K562 (cell line): Measurements from ENCODE around the gene WWOX. TPM values are rescaled to one million over a fixed set of nuclear protein-coding genes. Genes with fewer than 3 reads are reported as not detected.

Experiments
- ATAC-seq: fragments of 200-7000 bp; cut with Tn5 transposase; 3 replicates; pipeline ENCODE4 v1.9.1; 2020; ENCODE audit warnings: moderate library complexity
- BruUV-seq: library from RNA; stranded (reverse); fragments of 400-500 nt; replicated peaks from 2 replicates; lab custom pipeline; 2021; lab: Mats Ljungman, UMichigan
- CTCF ChIA-PET: fragments of 300-600 bp; formaldehyde crosslinking; extraction: SDS; loops from one replicate; lab custom pipeline; 2021; ENCODE audit warnings: low intra/inter-chr PET ratio; lab: Yijun Ruan, JAX
- POLR2A ChIA-PET: fragments of 300-600, 350-650 bp; sonication (Branson Sonifier 250); formaldehyde crosslinking; extraction: SDS; loops from one replicate; lab custom pipeline; 2021; ENCODE audit warnings: antibody characterized with exemption, inconsistent platforms; lab: Yijun Ruan, JAX
- DNase-seq, 4 experiments: peaks; one replicate each; pipeline versions ENCODE4 v3.0.0 to v3.0.0-alpha.2; 2011 to 2018; ENCODE audit warnings: low spot score in 3 of 4, mixed read lengths in 3 of 4; ENCODE audit errors: extremely low read depth in 1 of 4
- FAIRE-seq: peaks from 2 replicates; lab custom pipeline; 2011; peaks lifted over from hg19 to GRCh38; lab: Jason Lieb, UNC
- H2AFZ ChIP-seq: 2 replicates; pipeline ENCODE4 v1.6.0; 2011; ENCODE audit warnings: low read depth, low read length, control low read depth, inconsistent platforms
- H3K27ac ChIP-seq: fragments of 200-600 bp; 3 replicates; pipeline ENCODE4 v1.8.0; 2011; ENCODE audit warnings: low read depth, mild to moderate bottlenecking, control low read depth, inconsistent platforms, low read length, moderate library complexity, mixed read lengths; ENCODE audit errors: extremely low read depth
- H3K27me3 ChIP-seq, 2 experiments: fragments of 300-600 bp in 1 of 2; 2 replicates in 1 of 2; 3 replicates in 1 of 2; pipeline versions ENCODE4 v1.6.0 to v1.8.0; 2011; ENCODE audit warnings: inconsistent platforms in 2 of 2, low read length in 2 of 2, mild to moderate bottlenecking in 1 of 2, mixed read lengths in 1 of 2, moderate library complexity in 1 of 2; ENCODE audit not compliant: control insufficient read depth in 2 of 2, insufficient read depth in 2 of 2
- H3K36me3 ChIP-seq: fragments of 300-600 bp; 3 replicates; pipeline ENCODE4 v1.8.0; 2011; ENCODE audit warnings: mild to moderate bottlenecking, low read length, inconsistent platforms; ENCODE audit not compliant: control insufficient read depth, insufficient read depth
- H3K4me1 ChIP-seq, 2 experiments: fragments of 200-600 bp in 1 of 2; replicated peaks in 1 of 2; 2 replicates in 1 of 2; 3 replicates in 1 of 2; pipeline versions ENCODE4 v1.5.1 to v1.8.0; 2011; ENCODE audit warnings: inconsistent platforms in 2 of 2, low read length in 2 of 2, mild to moderate bottlenecking in 1 of 2, mixed read lengths in 1 of 2, moderate library complexity in 1 of 2; ENCODE audit not compliant: control insufficient read depth in 2 of 2, insufficient read depth in 2 of 2
- H3K4me2 ChIP-seq: 2 replicates; pipeline ENCODE4 v1.6.1; 2011; ENCODE audit warnings: low read length, control low read depth, inconsistent platforms, mixed read lengths; ENCODE audit not compliant: insufficient read depth
- H3K4me3 ChIP-seq: fragments of 200-600 bp; sonication (generic), shearing (Covaris generic); 2 replicates; pipeline ENCODE4 v1.5.1; 2016; ENCODE audit warnings: control low read depth, inconsistent platforms
- H3K79me2 ChIP-seq: fragments of 200-600 bp; 3 replicates; pipeline ENCODE4 v1.8.0; 2011; ENCODE audit warnings: low read length, inconsistent platforms; ENCODE audit not compliant: control insufficient read depth, insufficient read depth
- H3K9ac ChIP-seq, 2 experiments: 2 replicates each; pipeline versions ENCODE4 v1.6.0 to v1.6.1; 2011; ENCODE audit warnings: low read depth in 2 of 2, low read length in 2 of 2, control low read depth in 1 of 2, inconsistent platforms in 1 of 2, mild to moderate bottlenecking in 1 of 2, mixed read lengths in 1 of 2; ENCODE audit not compliant: insufficient read depth in 1 of 2
- H3K9me1 ChIP-seq: one replicate; pipeline ENCODE4 v1.6.0; 2011; ENCODE audit warnings: inconsistent platforms, mild to moderate bottlenecking, low read length, moderate library complexity; ENCODE audit not compliant: control insufficient read depth, insufficient read depth
- H3K9me3 ChIP-seq: replicated peaks from 2 replicates; pipeline ENCODE4 v1.5.1; 2011; ENCODE audit warnings: low read depth, low read length, inconsistent platforms; ENCODE audit not compliant: control insufficient read depth, insufficient read depth
- H4K20me1 ChIP-seq: replicated peaks from 2 replicates; pipeline ENCODE4 v1.6.1; 2011; ENCODE audit warnings: low read length, inconsistent platforms, mixed read lengths; ENCODE audit not compliant: control insufficient read depth, insufficient read depth
- GATA2 ChIP-seq: sonication (generic); formaldehyde crosslinking; IDR thresholded peaks from 2 replicates; pipeline ENCODE4 v1.4.0; 2020; ENCODE audit warnings: mild to moderate bottlenecking, missing genetic modification reagents
- MCM3 ChIP-seq: fragments of 450-650 bp; IDR thresholded peaks from 2 replicates; pipeline ENCODE4 v1.6.1; 2016
- ZFPM2 ChIP-seq: fragments of 250-450 bp; sonication (Bioruptor Pico); IDR thresholded peaks from 2 replicates; pipeline ENCODE4 v1.5.1; 2022; ENCODE audit warnings: mild to moderate bottlenecking
- ZNF609 ChIP-seq: sonication (generic); formaldehyde crosslinking; IDR thresholded peaks from 2 replicates; pipeline ENCODE4 v1.8.1; 2023; ENCODE audit warnings: missing genetic modification reagents, mild to moderate bottlenecking, borderline replicate concordance
- ZNF830 ChIP-seq: fragments of 250-450 bp; sonication (Bioruptor Pico); IDR thresholded peaks from 2 replicates; pipeline ENCODE4 v1.5.0; 2021; ENCODE audit warnings: mild to moderate bottlenecking
- WGBS: fragments of 100-300 bp; shearing (Covaris generic); methylation state at CpG from one replicate; pipeline ENCODE4 v1.1.6; 2016; ENCODE audit warnings: low coverage, mixed read lengths; ENCODE audit not compliant: insufficient coverage; ENCODE audit errors: missing lambda C conversion rate; 5-methylcytosine and 5-hydroxymethylcytosine counted together
- in situ Hi-C: fragments of 300-500 bp; cut with MboI; formaldehyde crosslinking; loops from 4 replicates; pipeline ENCODE4 v1.15.0; 2018; ENCODE audit warnings: inconsistent platforms, mixed read lengths
- intact Hi-C: fragments of 100-400 bp; cut with micrococcal nuclease; formaldehyde crosslinking; loops from 2 replicates; pipeline ENCODE4 v1.14.2; 2022
- polyA plus RNA-seq, 8 experiments: library from polyadenylated mRNA; depleted of rRNA in 4 of 8; stranded (reverse) in 5 of 8; unstranded in 3 of 8; fragments of >200 nt; fragmentation: Nextera tagmentation in 2 of 8; fragmentation: Illumina TruSeq in 1 of 8; extraction: Ambion mirVana in 2 of 8; extraction: Trizol in 1 of 8; gene quantifications; 2 replicates each; pipeline versions ENCODE4 v1.2.1 to v1.2.3, GENCODE V29; 2011 to 2014; ENCODE audit warnings: inconsistent platforms in 1 of 8, missing spikeins in 1 of 8
- total RNA-seq, 7 experiments: library from RNA; depleted of rRNA in 6 of 7; stranded (reverse); fragments of >200 nt in 6 of 7; fragmentation: Illumina TruSeq in 2 of 7; extraction: Trizol in 2 of 7; gene quantifications; 2 replicates each; pipeline versions ENCODE4 v1.2.1 to v1.2.3, GENCODE V29; 2011 to 2021; ENCODE audit warnings: low replicate concordance in 1 of 7
- TF ChIP-seq, protein P1 (sequence below): sonication (generic); formaldehyde crosslinking; IDR thresholded peaks from 2 replicates; pipeline ENCODE4 v1.8.0; 2022; ENCODE audit warnings: missing genetic modification reagents, mild to moderate bottlenecking, moderate library complexity, borderline replicate concordance
- TF ChIP-seq, protein P2 (sequence below), 2 experiments: fragments of 250-450 bp in 1 of 2; fragments of 450-650 bp in 1 of 2; sonication (Bioruptor Pico) in 1 of 2; IDR thresholded peaks; 2 replicates each; pipeline versions ENCODE4 v1.6.1 to v1.8.0; 2016 to 2021; ENCODE audit warnings: mild to moderate bottlenecking in 2 of 2, moderate library complexity in 2 of 2, missing compliant biosample characterization in 1 of 2, missing genetic modification characterization in 1 of 2
- TF ChIP-seq, protein P3 (sequence below): sonication (generic); formaldehyde crosslinking; IDR thresholded peaks from 2 replicates; pipeline ENCODE4 v1.8.0; 2022; ENCODE audit warnings: missing genetic modification reagents, mild to moderate bottlenecking, borderline replicate concordance
- TF ChIP-seq, protein P4 (sequence below): sonication (generic); formaldehyde crosslinking; IDR thresholded peaks from 2 replicates; pipeline ENCODE4 v1.8.1; 2023; ENCODE audit warnings: mild to moderate bottlenecking, missing genetic modification reagents, moderate library complexity
- TF ChIP-seq, protein P5 (sequence below): fragments of 450-650 bp; formaldehyde crosslinking; IDR thresholded peaks from 2 replicates; pipeline ENCODE4 v1.4.0; 2022; ENCODE audit warnings: missing genetic modification characterization

Gene WWOX
- total and polyA plus RNA-seq, 9 of the 15 experiments (the other 6 are each of a cell fraction or from before 2014, with no cell fraction given): 1.6 to 22.7 (median 8.1) TPM

DNA sequence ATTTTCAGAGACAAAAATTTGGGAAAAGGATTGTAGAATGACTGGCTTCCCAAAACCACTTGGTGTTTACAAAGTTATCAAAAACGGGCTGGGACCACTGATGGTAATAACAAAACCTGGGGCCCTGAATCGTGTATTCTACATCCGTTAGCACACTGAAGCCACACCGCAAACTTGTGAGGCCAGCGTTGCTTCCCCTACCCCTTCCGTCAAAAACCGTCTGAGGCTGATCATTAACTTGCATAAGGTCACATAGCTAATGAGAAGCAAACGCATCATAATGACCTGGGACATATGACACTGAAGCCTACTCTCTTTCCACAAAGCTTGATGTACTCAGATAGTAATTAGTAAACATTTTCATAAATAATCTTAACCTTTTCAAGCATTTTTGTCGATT is 796.8 kb downstream of the WWOX start:
- WGBS: 2% methylated on average over 9 of the region's 9 CpGs
- Histone ChIP-seq H2AFZ (no peak overlapping the region), H3K4me1 (no peaks in the 10 kb centered on the region), H3K4me2 (no peak overlapping the region), H4K20me1 (no peaks in the 10 kb centered on the region), H3K9me3 (no peaks in the 10 kb centered on the region), H3K27ac (no peak overlapping the region), H3K36me3 (no peaks in the 10 kb centered on the region), H3K9ac (no peak overlapping the region), H3K79me2 (no peaks in the 10 kb centered on the region), H3K9me1 (no peaks in the 10 kb centered on the region), H3K27me3 (peaks cover 0 to 8% of the 10 kb centered on the region in 2 experiments; a peak in 1 of 5 replicates), H3K4me3 (no peak overlapping the region)
- CTCF ChIA-PET: no interaction called here
- DNase-seq: no peak
- in situ Hi-C loops (no loop called here), intact Hi-C loops (no loop called here)
- POLR2A ChIA-PET: no interaction called here
- no peak for FAIRE-seq
- no peak for ATAC-seq
- BruUV-seq: no TSS peak
- TF ChIP-seq, protein P1, sequence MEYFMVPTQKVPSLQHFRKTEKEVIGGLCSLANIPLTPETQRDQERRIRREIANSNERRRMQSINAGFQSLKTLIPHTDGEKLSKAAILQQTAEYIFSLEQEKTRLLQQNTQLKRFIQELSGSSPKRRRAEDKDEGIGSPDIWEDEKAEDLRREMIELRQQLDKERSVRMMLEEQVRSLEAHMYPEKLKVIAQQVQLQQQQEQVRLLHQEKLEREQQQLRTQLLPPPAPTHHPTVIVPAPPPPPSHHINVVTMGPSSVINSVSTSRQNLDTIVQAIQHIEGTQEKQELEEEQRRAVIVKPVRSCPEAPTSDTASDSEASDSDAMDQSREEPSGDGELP (CRISPR knock-in tag): no peak
- no peak for TF ChIP-seq ZNF609 (CRISPR knock-in tag)
- TF ChIP-seq, protein P2, sequence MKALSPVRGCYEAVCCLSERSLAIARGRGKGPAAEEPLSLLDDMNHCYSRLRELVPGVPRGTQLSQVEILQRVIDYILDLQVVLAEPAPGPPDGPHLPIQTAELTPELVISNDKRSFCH (CRISPR knock-in tag; IDR thresholded peaks at IDR 0.05): no peak
- TF ChIP-seq, protein P2 (tag; IDR thresholded peaks at IDR 0.05): no peak
- TF ChIP-seq, protein P3, sequence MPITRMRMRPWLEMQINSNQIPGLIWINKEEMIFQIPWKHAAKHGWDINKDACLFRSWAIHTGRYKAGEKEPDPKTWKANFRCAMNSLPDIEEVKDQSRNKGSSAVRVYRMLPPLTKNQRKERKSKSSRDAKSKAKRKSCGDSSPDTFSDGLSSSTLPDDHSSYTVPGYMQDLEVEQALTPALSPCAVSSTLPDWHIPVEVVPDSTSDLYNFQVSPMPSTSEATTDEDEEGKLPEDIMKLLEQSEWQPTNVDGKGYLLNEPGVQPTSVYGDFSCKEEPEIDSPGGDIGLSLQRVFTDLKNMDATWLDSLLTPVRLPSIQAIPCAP: no peak
- TF ChIP-seq GATA2: no peak
- TF ChIP-seq, protein P4, sequence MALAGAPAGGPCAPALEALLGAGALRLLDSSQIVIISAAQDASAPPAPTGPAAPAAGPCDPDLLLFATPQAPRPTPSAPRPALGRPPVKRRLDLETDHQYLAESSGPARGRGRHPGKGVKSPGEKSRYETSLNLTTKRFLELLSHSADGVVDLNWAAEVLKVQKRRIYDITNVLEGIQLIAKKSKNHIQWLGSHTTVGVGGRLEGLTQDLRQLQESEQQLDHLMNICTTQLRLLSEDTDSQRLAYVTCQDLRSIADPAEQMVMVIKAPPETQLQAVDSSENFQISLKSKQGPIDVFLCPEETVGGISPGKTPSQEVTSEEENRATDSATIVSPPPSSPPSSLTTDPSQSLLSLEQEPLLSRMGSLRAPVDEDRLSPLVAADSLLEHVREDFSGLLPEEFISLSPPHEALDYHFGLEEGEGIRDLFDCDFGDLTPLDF (CRISPR knock-in tag): no peak
- TF ChIP-seq ZNF830 (CRISPR knock-in tag): no peak
- no peak for TF ChIP-seq MCM3
- TF ChIP-seq ZFPM2 (CRISPR knock-in tag): no peak
- TF ChIP-seq, protein P5, sequence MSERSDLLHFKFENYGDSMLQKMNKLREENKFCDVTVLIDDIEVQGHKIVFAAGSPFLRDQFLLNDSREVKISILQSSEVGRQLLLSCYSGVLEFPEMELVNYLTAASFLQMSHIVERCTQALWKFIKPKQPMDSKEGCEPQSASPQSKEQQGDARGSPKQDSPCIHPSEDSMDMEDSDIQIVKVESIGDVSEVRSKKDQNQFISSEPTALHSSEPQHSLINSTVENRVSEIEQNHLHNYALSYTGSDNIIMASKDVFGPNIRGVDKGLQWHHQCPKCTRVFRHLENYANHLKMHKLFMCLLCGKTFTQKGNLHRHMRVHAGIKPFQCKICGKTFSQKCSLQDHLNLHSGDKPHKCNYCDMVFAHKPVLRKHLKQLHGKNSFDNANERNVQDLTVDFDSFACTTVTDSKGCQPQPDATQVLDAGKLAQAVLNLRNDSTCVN (CRISPR knock-in tag): no peak
